Endothelial cell of umbilical vein (primary cell): ENCODE measurements around the gene RAMP1. TPM values are rescaled to one million over a fixed set of nuclear protein-coding genes. Genes with fewer than 3 reads are reported as not detected.

Experiments
- BruUV-seq: library from RNA; stranded (reverse); fragments of 400-500 nt; replicated peaks from 2 replicates; lab custom pipeline; 2021; lab: Mats Ljungman, UMichigan
- CTCF ChIA-PET: fragments of 300-600, 350-600 bp; sonication (Branson Sonifier 250); formaldehyde crosslinking; loops from one replicate; lab custom pipeline; 2021; ENCODE audit warnings: antibody characterized with exemption, inconsistent platforms; lab: Charles Lee
- POLR2A ChIA-PET: fragments of 300-600, 350-600 bp; sonication (Branson Sonifier 250); formaldehyde crosslinking; loops from one replicate; lab custom pipeline; 2021; ENCODE audit warnings: antibody characterized with exemption, inconsistent platforms; lab: Charles Lee
- DNase-seq: peaks from one replicate; pipeline ENCODE4 v3.0.0-alpha.2; 2011; ENCODE audit warnings: low read depth, low spot score
- FAIRE-seq: peaks from 2 replicates; lab custom pipeline; 2011; peaks lifted over from hg19 to GRCh38; lab: Jason Lieb, UNC
- H2AFZ ChIP-seq: 2 replicates; pipeline ENCODE4 v1.6.0; 2012; ENCODE audit warnings: low read depth, low read length, control low read depth, inconsistent platforms
- H3K27ac ChIP-seq: 2 replicates; pipeline ENCODE4 v1.5.1; 2011; ENCODE audit warnings: low read depth, mild to moderate bottlenecking, control low read depth, low read length, moderate library complexity; ENCODE audit not compliant: insufficient read depth
- H3K27me3 ChIP-seq, 2 experiments: 2 replicates each; pipeline versions ENCODE4 v1.6.0 to v1.6.1; 2011; ENCODE audit warnings: low read length in 2 of 2, mixed read lengths in 1 of 2; ENCODE audit not compliant: control insufficient read depth in 2 of 2, insufficient read depth in 2 of 2
- H3K36me3 ChIP-seq, 2 experiments: 2 replicates in 1 of 2; 3 replicates in 1 of 2; pipeline ENCODE4 v1.5.1; 2011; ENCODE audit warnings: low read length in 2 of 2, mild to moderate bottlenecking in 1 of 2, moderate library complexity in 1 of 2; ENCODE audit not compliant: control insufficient read depth in 2 of 2, insufficient read depth in 2 of 2; ENCODE audit errors: extremely low read depth in 1 of 2
- H3K4me1 ChIP-seq: 3 replicates; pipeline ENCODE4 v1.5.1; 2011; ENCODE audit warnings: mild to moderate bottlenecking, low read length; ENCODE audit not compliant: control insufficient read depth, insufficient read depth; ENCODE audit errors: extremely low read depth
- H3K4me2 ChIP-seq: 2 replicates; pipeline ENCODE4 v1.6.1; 2011; ENCODE audit warnings: low read length, control low read depth, mixed read lengths; ENCODE audit not compliant: insufficient read depth
- H3K4me3 ChIP-seq, 3 experiments: fragments of 200-600 bp in 1 of 3; sonication (generic), shearing (Covaris generic) in 1 of 3; replicated peaks in 1 of 3; 2 replicates each; pipeline ENCODE4 v1.5.1; 2011 to 2016; ENCODE audit warnings: control low read depth in 3 of 3, low read length in 3 of 3, mild to moderate bottlenecking in 2 of 3, inconsistent platforms in 1 of 3, low read depth in 1 of 3, moderate library complexity in 1 of 3; ENCODE audit not compliant: insufficient read depth in 1 of 3
- H3K79me2 ChIP-seq: 2 replicates; pipeline ENCODE4 v1.6.0; 2012; ENCODE audit warnings: low read length, inconsistent platforms; ENCODE audit not compliant: control insufficient read depth, insufficient read depth
- H3K9ac ChIP-seq: replicated peaks from 2 replicates; pipeline ENCODE3; 2011; ENCODE audit warnings: low read length, control low read depth; ENCODE audit not compliant: insufficient read depth; ENCODE audit errors: extremely low read depth
- H3K9me1 ChIP-seq: replicated peaks from 3 replicates; pipeline ENCODE4 v1.6.0; 2011; ENCODE audit warnings: mild to moderate bottlenecking, low read length; ENCODE audit not compliant: control insufficient read depth, insufficient read depth; ENCODE audit errors: extremely low read depth
- H3K9me3 ChIP-seq: replicated peaks from 2 replicates; pipeline ENCODE4 v1.5.1; 2012; ENCODE audit warnings: low read length, inconsistent platforms; ENCODE audit not compliant: control insufficient read depth, insufficient read depth
- H4K20me1 ChIP-seq: replicated peaks from 2 replicates; pipeline ENCODE3; 2011; ENCODE audit warnings: mild to moderate bottlenecking, low read length; ENCODE audit not compliant: control insufficient read depth, insufficient read depth; ENCODE audit errors: extremely low read depth
- CTCF ChIP-seq, 2 donors: IDR thresholded peaks; 1 replicate in 1 of 2; 2 replicates in 1 of 2; pipeline ENCODE4 v1.5.1; 2011; ENCODE audit warnings: low read length in 2 of 2, mild to moderate bottlenecking in 2 of 2, moderate library complexity in 2 of 2, control low read depth in 1 of 2, inconsistent platforms in 1 of 2, low read depth in 1 of 2; ENCODE audit not compliant: insufficient read depth in 1 of 2; ENCODE audit errors: extremely low read depth in 1 of 2
- EZH2 ChIP-seq: IDR thresholded peaks from 2 replicates; pipeline ENCODE4 v1.6.1; 2012; ENCODE audit warnings: borderline replicate concordance, low read depth, mild to moderate bottlenecking, moderate library complexity, low read length, inconsistent platforms; ENCODE audit not compliant: severe bottlenecking
- GATA2 ChIP-seq: IDR thresholded peaks from 2 replicates; pipeline ENCODE4 v1.7.0; 2011; ENCODE audit warnings: low read depth, mild to moderate bottlenecking, moderate library complexity, mixed read lengths, low read length; ENCODE audit not compliant: insufficient read length, insufficient read depth
- JUN ChIP-seq: IDR thresholded peaks from 2 replicates; pipeline ENCODE4 v1.6.1; 2011; ENCODE audit warnings: borderline replicate concordance, low read depth; ENCODE audit not compliant: insufficient read length, insufficient read depth
- MYC ChIP-seq: IDR thresholded peaks from one replicate; pipeline ENCODE4 v1.6.1; 2011; ENCODE audit warnings: mild to moderate bottlenecking, low read depth, low read length
- POLR2A ChIP-seq: IDR thresholded peaks from 2 replicates; pipeline ENCODE4 v1.6.1; 2012; ENCODE audit warnings: low read depth, mild to moderate bottlenecking, control low read depth, low read length
- POLR2AphosphoS5 ChIP-seq: IDR thresholded peaks from 2 replicates; pipeline ENCODE4 v1.6.1; 2012; ENCODE audit warnings: low read depth, mild to moderate bottlenecking, control low read depth, low read length, moderate library complexity; ENCODE audit not compliant: insufficient read depth
- dilution Hi-C: fragments of 300-500 bp; cut with MboI; formaldehyde crosslinking; loops from one replicate; pipeline ENCODE4 v1.15.0; 2019; ENCODE audit warnings: low sequenced_read_pairs; ENCODE audit not compliant: extremely low pct_ligation_motif_present
- intact Hi-C: fragments of 100-400 bp; cut with micrococcal nuclease; formaldehyde crosslinking; loops from one replicate; pipeline ENCODE4 v1.10.0; 2022
- polyA plus RNA-seq, 4 experiments: library from polyadenylated mRNA; depleted of rRNA in 3 of 4; stranded (reverse) in 3 of 4; unstranded in 1 of 4; fragments of >200 nt; gene quantifications; 2 replicates each; pipeline versions ENCODE4 v1.2.1 to v1.2.3, GENCODE V29; 2011 to 2012; ENCODE audit warnings: missing spikeins in 1 of 4
- total RNA-seq: library from RNA; stranded (reverse); gene quantifications from 2 replicates; pipeline ENCODE4 v1.2.3, GENCODE V29; 2021
- TF ChIP-seq, protein P1 (sequence below): IDR thresholded peaks from 2 replicates; pipeline ENCODE4 v1.6.1; 2011; ENCODE audit not compliant: insufficient read depth, insufficient read length

RAMP1 gene
- total and polyA plus RNA-seq, 2 donors (not counting 3 experiments of a cell fraction or from before 2014, with no cell fraction given), result 0.18 TPM; not detected in 1

GRCh38 chr2:237830522-237830921 lies 28.9 kb upstream of the RAMP1 start:
- DNase-seq (no peak), FAIRE-seq (no peak)
- Histone ChIP-seq H3K9ac (no peak overlapping the region), H3K36me3 (no peaks in the 10 kb centered on the region), H3K79me2 (no peaks in the 10 kb centered on the region), H3K9me1 (no peaks in the 10 kb centered on the region), H3K27me3 (no peaks in the 10 kb centered on the region), H3K27ac (no peak overlapping the region), H3K9me3 (no peaks in the 10 kb centered on the region), H4K20me1 (no peaks in the 10 kb centered on the region), H3K4me2 (no peak overlapping the region), H3K4me1 (no peaks in the 10 kb centered on the region), H2AFZ (no peak overlapping the region), H3K4me3 (no peak overlapping the region)
- BruUV-seq, result no TSS peak
- intact Hi-C loops (no loop called here), dilution Hi-C loops (no loop called here)
- TF ChIP-seq GATA2 (no peak), EZH2 (no peak), JUN (no peak), MYC (no peak), POLR2AphosphoS5 (no peak), POLR2A (no peak), CTCF (IDR thresholded peaks at IDR 0.05; ENCODE audit: extremely low read depth in 1 of 2, insufficient read depth in 1 of 2, low read depth in 1 of 2, low read length in 2 of 2) (no peak)
- TF ChIP-seq, protein P1, sequence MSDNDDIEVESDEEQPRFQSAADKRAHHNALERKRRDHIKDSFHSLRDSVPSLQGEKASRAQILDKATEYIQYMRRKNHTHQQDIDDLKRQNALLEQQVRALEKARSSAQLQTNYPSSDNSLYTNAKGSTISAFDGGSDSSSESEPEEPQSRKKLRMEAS, result no peak
- ChIA-PET POLR2A (no interaction called here), CTCF (no interaction called here)
